Heart left ventricle (tissue), 16 donors: ENCODE data around the gene SLC16A10. TPM values are rescaled to one million over a fixed set of nuclear protein-coding genes. Genes with fewer than 3 reads are reported as not detected.

ENCODE experiments used
- ATAC-seq, 4 donors: fragments of 200-7000 bp; cut with Tn5 transposase; one replicate each; pipeline ENCODE4 v1.9.1; 2020 to 2022; ENCODE audit warnings: moderate library complexity in 4 of 4, mild to moderate bottlenecking in 3 of 4, moderate number of reproducible peaks in 1 of 4
- DNase-seq, 5 donors: peaks; one replicate each; pipeline ENCODE4 v3.0.0-alpha.2; 2020
- H3K27ac ChIP-seq, 12 donors: fragments of 200-600 bp; sonication (generic) in 4 of 12; one replicate each; pipeline versions ENCODE4 v1.5.0 to v1.8.0; 2016 to 2022; ENCODE audit warnings: mild to moderate bottlenecking in 2 of 12
- H3K27me3 ChIP-seq, 9 donors: fragments of 200-600 bp; sonication (generic) in 2 of 9; one replicate each; pipeline versions ENCODE4 v1.5.1 to v1.8.0; 2016 to 2022; ENCODE audit warnings: mild to moderate bottlenecking in 3 of 9
- H3K36me3 ChIP-seq, 9 donors: fragments of 200-600 bp; sonication (generic) in 2 of 9; one replicate each; pipeline versions ENCODE4 v1.5.0 to v1.8.0; 2018 to 2022; ENCODE audit warnings: mild to moderate bottlenecking in 2 of 9
- H3K4me1 ChIP-seq, 12 donors: fragments of 200-600 bp; sonication (generic) in 4 of 12; one replicate each; pipeline versions ENCODE4 v1.5.0 to v1.8.0; 2016 to 2022; ENCODE audit warnings: mild to moderate bottlenecking in 3 of 12
- H3K4me3 ChIP-seq, 12 donors: fragments of 200-600 bp; sonication (generic) in 4 of 12; one replicate each; pipeline versions ENCODE4 v1.5.0 to v1.8.0; 2017 to 2022; ENCODE audit warnings: mild to moderate bottlenecking in 9 of 12, moderate library complexity in 4 of 12
- H3K9me3 ChIP-seq, 12 donors: fragments of 200-600 bp; sonication (generic) in 4 of 12; one replicate each; pipeline versions ENCODE4 v1.5.0 to v1.8.0; 2016 to 2022; ENCODE audit warnings: mild to moderate bottlenecking in 1 of 12
- CTCF ChIP-seq, 12 donors: fragments of 200-600 bp; sonication (generic) in 4 of 12; IDR thresholded peaks; one replicate each; pipeline versions ENCODE4 v1.5.0 to v1.8.0; 2018 to 2022; ENCODE audit warnings: antibody characterized with exemption in 12 of 12, mild to moderate bottlenecking in 5 of 12
- POLR2A ChIP-seq, 2 donors: fragments of 450-650 bp; IDR thresholded peaks; one replicate each; pipeline ENCODE4 v1.6.1; 2017; ENCODE audit warnings: antibody characterized with exemption in 2 of 2, mild to moderate bottlenecking in 2 of 2, moderate library complexity in 2 of 2
- WGBS, 4 donors: extraction: QIAGEN DNeasy Blood & Tissue Kit in 2 of 4; methylation state at CpG; one replicate each; pipeline versions ENCODE4 v1.1.5 to v1.1.7; 2013 to 2018; 5-methylcytosine and 5-hydroxymethylcytosine counted together
- intact Hi-C, 10 donors: fragments of 100-400 bp; cut with DNase I; formaldehyde crosslinking; loops; one replicate each; pipeline versions ENCODE4 v1.11.1 to v1.14.2; 2022
- polyA plus RNA-seq, 2 donors: library from polyadenylated mRNA; stranded (reverse); fragments of 200-250 nt; gene quantifications; one replicate each; pipeline ENCODE4 v1.2.3, GENCODE V29; 2013
- total RNA-seq, 9 donors: library from RNA; depleted of rRNA in 2 of 9; stranded (reverse); fragments of >200 nt in 2 of 9; fragmentation: NEBNext Ultra II Directional in 3 of 9; extraction: Animal tissue kit (Norgen Biotek cat#: 25700) in 3 of 9; gene quantifications; one replicate each; pipeline versions ENCODE4 v1.1.0 to v1.2.4, GENCODE V29; 2016 to 2023
- donor health status: ischemic (EF 13 %, LVEDD 7.1; RV severe dilation, severe dysfunction).
- donor health status: healthy with polysubstance abuse.
- donor health status: DM: no; HTN: yes; CAD: no.
- donor health status: DM: no; HTN: no; CAD: no.
- donor health status: ischemic (EF 25% LVEDD 6.9; RV normal size, moderate dysfunction).
- donor health status: ischemic (EF 25% LVEDD 5.7; RV mildly dilated, moderate dysfunction).
- donor health status: healthy.
- donor health status: DM: yes; HTN: yes; CAD: no.
- donor health status: ischemic (EF 35%, LVEDD 5.7; RV mildly dilated, moderate dysfunction).
- donor health status: nonischemic (EF 11% LVEDD 7.7; RV severe dilation, severe dysfunction).
- donor health status: DM: yes; HTN: yes; CAD: no.
- donor health status: PGD.
- donor health status: ischemic (EF 29% LVEDD 5.4; RV normal size, mild dysfunction).
- donor health status: nonischemic (EF 23%, LVEDD 6.1; RV moderate dilation, normal function).

SLC16A10 gene
- total and polyA plus RNA-seq, 11 donors: 1.9 to 16.7 (median 6.6) TPM

- Histone ChIP-seq H3K4me3 (no peak overlapping the region), H3K27ac (peak overlapping the region in 1 of 12 donors; percentile 85), H3K27me3 (peaks cover 0 to 11% (median 0%) of the 10 kb centered on the region in 9 donors), H3K9me3 (no peaks in the 10 kb centered on the region), H3K4me1 (peaks cover 0 to 8% (median 0%) of the 10 kb centered on the region in 12 donors), H3K36me3 (no peaks in the 10 kb centered on the region)
- intact Hi-C loops: no loop called here
- TF ChIP-seq POLR2A (IDR thresholded peaks at IDR 0.05): no peak
- TF ChIP-seq CTCF (IDR thresholded peaks at IDR 0.05): no peak
- ATAC-seq (peak in 3 of 4 donors; percentile 56 to 71 (median 58)), DNase-seq (no peak)
- 63 to 79% (median 72%) methylated on average over 5 of the region's 5 CpGs for WGBS, 4 donors
These were observed 11.1 kb upstream of the SLC16A10 start for GRCh38 chr6:111076024-111076695.

- H3K4me3 ChIP-seq: no peak overlapping the region
- WGBS, 4 donors: 41 to 56% (median 46%) methylated on average over 5 of the region's 5 CpGs
- peaks cover 0 to 11% (median 2%) of the 10 kb centered on the region in 9 donors for H3K27me3 ChIP-seq
- DNase-seq (no peak), ATAC-seq (no peak)
- no peaks in the 10 kb centered on the region for H3K36me3 ChIP-seq
- intact Hi-C loops: loop anchor here in 1 of 10 donors (10.0 kb wide), 1 partner anchor 124 kb away; no protein-coding TSS in a partner anchor
- H3K4me1 ChIP-seq: peaks cover 0 to 8% (median 0%) of the 10 kb centered on the region in 12 donors
- H3K27ac ChIP-seq: no peak overlapping the region
- TF ChIP-seq POLR2A (IDR thresholded peaks at IDR 0.05): no peak
- no peak for TF ChIP-seq CTCF (IDR thresholded peaks at IDR 0.05)
- H3K9me3 ChIP-seq: no peaks in the 10 kb centered on the region
These were observed 6.6 kb upstream of the SLC16A10 start for GRCh38 chr6:111080698-111081097.

- no peaks in the 10 kb centered on the region for H3K9me3 ChIP-seq
- H3K27me3 ChIP-seq: peaks cover 0 to 39% (median 10%) of the 10 kb centered on the region in 9 donors
- intact Hi-C loops: loop anchor here in 2 of 10 donors (2.0 to 10.0 kb wide), 2 partner anchors 54 to 118 kb away; no protein-coding TSS in a partner anchor
- 20 to 26% (median 25%) methylated on average over 5 of the region's 5 CpGs for WGBS, 4 donors
- TF ChIP-seq POLR2A (IDR thresholded peaks at IDR 0.05) (no peak), CTCF (IDR thresholded peaks at IDR 0.05) (no peak)
- DNase-seq (no peak), ATAC-seq (no peak)
- no peaks in the 10 kb centered on the region for H3K36me3 ChIP-seq
- peaks cover 0 to 18% (median 9%) of the 10 kb centered on the region in 12 donors for H3K4me1 ChIP-seq
- peak overlapping the region in 4 of 12 donors; percentile 52 to 75 (median 64) for H3K27ac ChIP-seq
- H3K4me3 ChIP-seq: peak overlapping the region; percentile 47 to 76 (median 62)
These were observed 618 bp upstream of the SLC16A10 start for GRCh38 chr6:111086685-111087084.

- peak in 1 of 5 donors; percentile 10 for DNase-seq
- H3K27ac ChIP-seq: peak overlapping the region in 9 of 12 donors; percentile 15 to 75 (median 52)
- intact Hi-C loops: loop anchor here in 2 of 10 donors (2.0 to 10.0 kb wide), 2 partner anchors 55 to 117 kb away; no protein-coding TSS in a partner anchor
These were observed 766 bp downstream of the SLC16A10 start for GRCh38 chr6:111087871-111088667.

More at GRCh38 chr6:111087871-111088667, 766 bp downstream of the SLC16A10 start:
- H3K27me3 ChIP-seq: peaks cover 0 to 39% (median 10%) of the 10 kb centered on the region in 9 donors
- TF ChIP-seq POLR2A (IDR thresholded peaks at IDR 0.05) (no peak), CTCF (IDR thresholded peaks at IDR 0.05) (no peak)
- H3K4me3 ChIP-seq: peak overlapping the region; percentile 47 to 76 (median 62)
- H3K4me1 ChIP-seq: peaks cover 0 to 18% (median 9%) of the 10 kb centered on the region in 12 donors
- H3K9me3 ChIP-seq: no peaks in the 10 kb centered on the region
- WGBS, 4 donors: 1 to 2% (median 1%) methylated on average over 20 to 54 of the region's 54 CpGs
- ATAC-seq: peak in 2 of 4 donors; percentile 6 to 7
- no peaks in the 10 kb centered on the region for H3K36me3 ChIP-seq
